SU-DHL-6 (cell line): ENCODE measurements around the gene DELE1.

Experiments
- CTCF ChIP-seq: fragments of 200-600 bp; sonication (generic); IDR thresholded peaks from one replicate; pipeline ENCODE4 v1.5.1; 2017; ENCODE audit warnings: antibody characterized with exemption, mild to moderate bottlenecking, low read length, moderate library complexity; ENCODE audit not compliant: insufficient read depth, poor library complexity, severe bottlenecking
- EZH2phosphoT487 ChIP-seq: fragments of 200-600 bp; sonication (generic), shearing (Covaris generic); conservative IDR thresholded peaks from 2 replicates; pipeline ENCODE4 v1.6.1; 2018; ENCODE audit warnings: mild to moderate bottlenecking, antibody characterized with exemption, low read length, moderate library complexity, mixed read lengths

- TF ChIP-seq CTCF (no peak), EZH2phosphoT487 (no peak)
These were observed 18.6 kb downstream of the DELE1 start for GRCh38 chr5:141942185-141942857.
